ENCODE results near the gene EPG5.
"Not testable (repeated sequence)": the region's sequence is repeated elsewhere in the genome, so short reads cannot be mapped to it uniquely, and the experiment has no call there.

DNA sequence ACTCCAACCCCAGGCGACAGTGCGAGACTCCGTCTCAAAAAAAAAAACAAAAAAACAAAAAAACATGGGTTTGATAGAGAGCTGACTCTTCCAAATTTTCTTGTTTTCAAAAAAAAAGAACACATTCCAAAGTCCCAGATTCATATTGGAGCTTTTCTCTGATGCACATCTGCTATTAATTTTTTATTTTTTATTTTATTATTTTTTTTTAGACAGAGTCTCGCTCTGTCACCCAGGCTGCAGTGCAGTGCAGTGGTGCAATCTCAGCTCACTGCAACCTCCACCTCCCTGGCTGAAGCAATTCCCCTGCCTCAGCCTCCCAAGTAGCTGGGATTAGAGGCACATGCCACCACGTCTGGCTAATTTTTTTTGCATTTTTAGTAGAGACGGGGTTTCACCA is 25.4 kb upstream of the EPG5 start:
- TF ChIP-seq, protein P1, sequence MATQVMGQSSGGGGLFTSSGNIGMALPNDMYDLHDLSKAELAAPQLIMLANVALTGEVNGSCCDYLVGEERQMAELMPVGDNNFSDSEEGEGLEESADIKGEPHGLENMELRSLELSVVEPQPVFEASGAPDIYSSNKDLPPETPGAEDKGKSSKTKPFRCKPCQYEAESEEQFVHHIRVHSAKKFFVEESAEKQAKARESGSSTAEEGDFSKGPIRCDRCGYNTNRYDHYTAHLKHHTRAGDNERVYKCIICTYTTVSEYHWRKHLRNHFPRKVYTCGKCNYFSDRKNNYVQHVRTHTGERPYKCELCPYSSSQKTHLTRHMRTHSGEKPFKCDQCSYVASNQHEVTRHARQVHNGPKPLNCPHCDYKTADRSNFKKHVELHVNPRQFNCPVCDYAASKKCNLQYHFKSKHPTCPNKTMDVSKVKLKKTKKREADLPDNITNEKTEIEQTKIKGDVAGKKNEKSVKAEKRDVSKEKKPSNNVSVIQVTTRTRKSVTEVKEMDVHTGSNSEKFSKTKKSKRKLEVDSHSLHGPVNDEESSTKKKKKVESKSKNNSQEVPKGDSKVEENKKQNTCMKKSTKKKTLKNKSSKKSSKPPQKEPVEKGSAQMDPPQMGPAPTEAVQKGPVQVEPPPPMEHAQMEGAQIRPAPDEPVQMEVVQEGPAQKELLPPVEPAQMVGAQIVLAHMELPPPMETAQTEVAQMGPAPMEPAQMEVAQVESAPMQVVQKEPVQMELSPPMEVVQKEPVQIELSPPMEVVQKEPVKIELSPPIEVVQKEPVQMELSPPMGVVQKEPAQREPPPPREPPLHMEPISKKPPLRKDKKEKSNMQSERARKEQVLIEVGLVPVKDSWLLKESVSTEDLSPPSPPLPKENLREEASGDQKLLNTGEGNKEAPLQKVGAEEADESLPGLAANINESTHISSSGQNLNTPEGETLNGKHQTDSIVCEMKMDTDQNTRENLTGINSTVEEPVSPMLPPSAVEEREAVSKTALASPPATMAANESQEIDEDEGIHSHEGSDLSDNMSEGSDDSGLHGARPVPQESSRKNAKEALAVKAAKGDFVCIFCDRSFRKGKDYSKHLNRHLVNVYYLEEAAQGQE (IDR thresholded peaks at IDR 0.05; ENCODE audit: borderline replicate concordance), result not testable (repeated sequence)
- not testable (repeated sequence) for TF ChIP-seq SMC3 (conservative IDR thresholded peaks at IDR 0.05; ENCODE audit: poor library complexity); RAD21 (conservative IDR thresholded peaks at IDR 0.05)
- TF ChIP-seq, protein P2, sequence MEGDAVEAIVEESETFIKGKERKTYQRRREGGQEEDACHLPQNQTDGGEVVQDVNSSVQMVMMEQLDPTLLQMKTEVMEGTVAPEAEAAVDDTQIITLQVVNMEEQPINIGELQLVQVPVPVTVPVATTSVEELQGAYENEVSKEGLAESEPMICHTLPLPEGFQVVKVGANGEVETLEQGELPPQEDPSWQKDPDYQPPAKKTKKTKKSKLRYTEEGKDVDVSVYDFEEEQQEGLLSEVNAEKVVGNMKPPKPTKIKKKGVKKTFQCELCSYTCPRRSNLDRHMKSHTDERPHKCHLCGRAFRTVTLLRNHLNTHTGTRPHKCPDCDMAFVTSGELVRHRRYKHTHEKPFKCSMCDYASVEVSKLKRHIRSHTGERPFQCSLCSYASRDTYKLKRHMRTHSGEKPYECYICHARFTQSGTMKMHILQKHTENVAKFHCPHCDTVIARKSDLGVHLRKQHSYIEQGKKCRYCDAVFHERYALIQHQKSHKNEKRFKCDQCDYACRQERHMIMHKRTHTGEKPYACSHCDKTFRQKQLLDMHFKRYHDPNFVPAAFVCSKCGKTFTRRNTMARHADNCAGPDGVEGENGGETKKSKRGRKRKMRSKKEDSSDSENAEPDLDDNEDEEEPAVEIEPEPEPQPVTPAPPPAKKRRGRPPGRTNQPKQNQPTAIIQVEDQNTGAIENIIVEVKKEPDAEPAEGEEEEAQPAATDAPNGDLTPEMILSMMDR (IDR thresholded peaks at IDR 0.05; ENCODE audit: poor library complexity, severe bottlenecking), result not testable (repeated sequence)
